HG03558 (cell line): ENCODE data around the gene ST6GALNAC2.

ENCODE experiments used
- ATAC-seq: cut with Tn5 transposase; IDR thresholded peaks from one replicate; pipeline ENCODE4 v1.9.1; 2021; ENCODE audit warnings: moderate number of reproducible peaks; ENCODE audit not compliant: unreplicated experiment; ENCODE audit errors: extremely low read depth

ST6GALNAC2 gene

GRCh38 chr17:76601065-76601464 is 15.4 kb upstream of the ST6GALNAC2 start:
- ATAC-seq = no peak

- no peak for ATAC-seq
Measured at GRCh38 chr17:76599694-76600460, 14.2 kb upstream of the ST6GALNAC2 start.

- no peak for ATAC-seq
Measured at GRCh38 chr17:76598004-76598439, 12.4 kb upstream of the ST6GALNAC2 start.

GRCh38 chr17:76597156-76598003 is 11.7 kb upstream of the ST6GALNAC2 start:
- no peak for ATAC-seq

- ATAC-seq = no peak
Measured at GRCh38 chr17:76594690-76595089, 9.0 kb upstream of the ST6GALNAC2 start.

GRCh38 chr17:76593959-76594358 is 8.3 kb upstream of the ST6GALNAC2 start:
- no peak for ATAC-seq

- ATAC-seq = no peak
Measured at GRCh38 chr17:76593384-76593826, 7.7 kb upstream of the ST6GALNAC2 start.

GRCh38 chr17:76588182-76588581 is 2.5 kb upstream of the ST6GALNAC2 start:
- no peak for ATAC-seq

- no peak for ATAC-seq
Measured at GRCh38 chr17:76586741-76587487, 1.3 kb upstream of the ST6GALNAC2 start.

- ATAC-seq = no peak
Measured at GRCh38 chr17:76585033-76585648, 519 bp downstream of the ST6GALNAC2 start.

- ATAC-seq = no peak
Measured at GRCh38 chr17:76584427-76585032, 1.1 kb downstream of the ST6GALNAC2 start.

GRCh38 chr17:76582660-76583059 is 3.0 kb downstream of the ST6GALNAC2 start:
- no peak for ATAC-seq

GRCh38 chr17:76581515-76581914 is 4.1 kb downstream of the ST6GALNAC2 start:
- ATAC-seq = no peak

GRCh38 chr17:76579281-76579680 is 6.4 kb downstream of the ST6GALNAC2 start:
- no peak for ATAC-seq

- ATAC-seq = no peak
Measured at GRCh38 chr17:76578376-76578775, 7.3 kb downstream of the ST6GALNAC2 start.

- no peak for ATAC-seq
Measured at GRCh38 chr17:76577876-76578275, 7.8 kb downstream of the ST6GALNAC2 start.

GRCh38 chr17:76576189-76576588 is 9.5 kb downstream of the ST6GALNAC2 start:
- no peak for ATAC-seq

GRCh38 chr17:76575570-76575969 is 10.1 kb downstream of the ST6GALNAC2 start:
- ATAC-seq = no peak

- ATAC-seq = no peak
Measured at GRCh38 chr17:76574166-76574565, 11.5 kb downstream of the ST6GALNAC2 start.

GRCh38 chr17:76573096-76573495 is 12.6 kb downstream of the ST6GALNAC2 start:
- ATAC-seq = no peak
